ENCODE results near the gene GPR158. TPM values are rescaled to one million over a fixed set of nuclear protein-coding genes. Genes with fewer than 3 reads are reported as not detected.

Gene GPR158
- polyA plus RNA-seq, 3 donors, result 0.17 to 0.38 (median 0.22) TPM

GRCh38 chr10:25457552-25457951, 282.8 kb downstream of the GPR158 start:
- no peak for DNase-seq (ENCODE audit: extremely low read depth in 1 of 11, low read depth in 9 of 11, low spot score in 4 of 11)

DNA sequence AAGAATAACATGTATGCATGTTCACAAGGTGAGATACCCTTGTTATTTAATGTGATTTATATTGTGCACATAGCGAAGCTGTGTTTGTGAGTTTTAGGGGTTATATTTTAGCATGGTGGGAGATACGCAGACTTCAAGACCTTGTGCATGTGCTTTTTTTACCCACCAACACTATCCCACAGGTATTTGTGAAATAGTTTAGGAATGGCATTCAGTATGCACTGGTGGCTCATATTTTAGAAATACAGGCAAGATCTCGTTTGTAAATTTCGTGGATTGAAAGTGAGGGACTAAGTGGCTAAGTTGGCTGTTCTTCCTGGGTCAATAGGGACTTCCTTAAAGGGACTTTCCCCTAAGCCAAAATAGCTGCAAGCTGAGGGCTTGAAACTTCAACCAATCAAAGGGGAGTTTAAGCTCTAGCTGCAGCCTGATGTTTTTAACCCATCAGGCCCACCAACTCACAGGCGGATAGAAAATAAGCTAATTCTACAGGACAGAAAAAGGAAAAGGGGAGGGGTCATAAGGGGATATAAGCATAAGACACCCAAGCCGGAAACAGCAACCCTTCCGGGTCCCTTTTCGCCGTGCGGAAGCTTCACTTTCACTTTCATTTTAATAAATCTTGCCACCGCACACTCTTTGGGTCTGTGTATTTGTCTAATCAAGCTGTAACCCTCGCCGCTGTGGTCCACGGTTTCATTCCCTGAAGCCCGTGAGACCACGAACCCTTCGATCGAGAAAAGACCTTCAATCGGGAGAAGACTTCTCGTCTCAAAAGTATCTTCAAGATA, 291.0 kb downstream of the GPR158 start:
- no peak for DNase-seq (ENCODE audit: extremely low read depth in 1 of 11, low read depth in 9 of 11, low spot score in 4 of 11)

GRCh38 chr10:25467881-25468280, 293.1 kb downstream of the GPR158 start:
- DNase-seq (ENCODE audit: extremely low read depth in 1 of 11, low read depth in 9 of 11, low spot score in 4 of 11), result no peak

DNA sequence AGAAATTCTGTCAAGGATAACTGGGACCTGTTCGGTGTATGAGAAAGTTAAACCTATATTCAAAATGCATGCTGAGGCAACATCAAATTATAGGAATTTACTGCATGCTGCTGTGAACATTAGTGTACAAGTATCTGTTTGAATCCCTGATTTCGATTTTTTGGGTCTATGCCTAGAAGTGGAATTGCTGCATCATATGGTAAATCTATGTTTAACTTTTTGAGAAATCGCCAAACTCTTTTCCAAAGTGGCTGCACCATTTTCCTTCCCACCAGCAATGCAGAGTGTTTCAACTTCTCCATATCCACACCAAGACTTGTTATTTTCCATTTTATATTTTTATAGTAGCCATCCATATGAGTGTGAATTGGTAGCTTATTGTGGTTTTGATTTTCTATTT, 306.7 kb downstream of the GPR158 start:
- DNase-seq (ENCODE audit: extremely low read depth in 1 of 11, low read depth in 9 of 11, low spot score in 4 of 11), result no peak

GRCh38 chr10:25483999-25484398, 309.2 kb downstream of the GPR158 start:
- no peak for DNase-seq (ENCODE audit: extremely low read depth in 1 of 11, low read depth in 9 of 11, low spot score in 4 of 11)

DNA sequence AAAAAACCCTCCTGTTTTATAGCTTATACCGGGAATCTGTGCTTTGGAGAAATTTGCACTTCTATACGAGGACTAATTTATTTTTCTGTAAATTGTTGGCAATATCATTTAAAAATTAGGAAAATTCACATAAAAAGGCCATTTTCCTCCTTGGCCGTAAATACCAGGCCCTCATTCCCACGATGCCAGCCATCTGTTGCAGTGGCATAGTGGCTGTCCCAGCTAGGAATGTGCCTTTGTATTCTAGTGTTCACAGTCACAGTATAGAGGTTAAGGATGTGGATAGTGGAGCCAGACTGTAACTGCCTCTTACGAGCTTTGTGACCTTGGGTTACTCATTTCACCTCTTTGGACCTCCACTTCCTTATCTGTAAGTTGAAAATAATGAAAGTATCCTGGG, 312.5 kb downstream of the GPR158 start:
- DNase-seq (ENCODE audit: extremely low read depth in 1 of 11, low read depth in 9 of 11, low spot score in 4 of 11), result no peak

DNA sequence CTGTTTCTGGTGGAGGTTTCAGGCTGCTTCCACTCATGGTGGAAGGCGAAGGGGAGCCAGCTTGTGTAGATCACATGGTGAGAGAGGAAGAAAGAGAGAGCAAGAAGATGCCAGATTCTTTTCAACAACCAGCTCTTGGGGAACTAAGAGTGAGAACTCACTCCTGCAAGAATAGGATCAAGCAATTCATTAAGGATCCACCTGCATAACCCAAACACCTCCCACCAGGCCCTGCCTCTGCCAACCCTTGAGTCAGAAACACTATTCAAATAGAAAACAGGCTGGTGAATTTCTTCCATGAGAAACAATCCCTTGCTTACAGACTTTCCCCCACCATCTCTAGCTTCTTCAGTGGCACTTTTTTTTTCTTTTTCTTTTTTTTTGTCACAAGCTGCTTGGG, 317.2 kb downstream of the GPR158 start:
- no peak for DNase-seq (ENCODE audit: extremely low read depth in 1 of 11, low read depth in 9 of 11, low spot score in 4 of 11)

DNA sequence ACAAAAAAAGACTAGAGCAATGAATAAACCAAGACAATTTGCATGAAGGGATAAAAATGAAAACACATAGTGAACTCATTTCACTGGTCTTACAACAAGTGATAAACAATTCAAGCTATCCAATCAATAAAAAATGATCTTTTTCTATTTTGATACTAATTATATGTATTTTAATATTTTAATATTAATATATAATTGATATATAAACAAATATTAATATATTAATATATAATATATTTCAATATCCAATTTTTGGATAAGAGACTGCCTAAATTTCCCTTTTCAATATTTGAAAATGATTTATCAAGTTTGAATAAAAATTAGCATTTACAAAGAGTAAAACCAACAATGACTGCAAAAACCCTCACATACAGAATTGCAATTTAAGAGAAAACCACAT, 317.9 kb downstream of the GPR158 start:
- no peak for DNase-seq (ENCODE audit: extremely low read depth in 1 of 11, low read depth in 9 of 11, low spot score in 4 of 11)

GRCh38 chr10:25493122-25493893, 318.5 kb downstream of the GPR158 start:
- DNase-seq (ENCODE audit: extremely low read depth in 1 of 11, low read depth in 9 of 11, low spot score in 4 of 11), result no peak

GRCh38 chr10:25497246-25497645, 322.4 kb downstream of the GPR158 start:
- DNase-seq (ENCODE audit: extremely low read depth in 1 of 11, low read depth in 9 of 11, low spot score in 4 of 11), result no peak

GRCh38 chr10:25498645-25499044, 323.8 kb downstream of the GPR158 start:
- no peak for DNase-seq (ENCODE audit: extremely low read depth in 1 of 11, low read depth in 9 of 11, low spot score in 4 of 11)

GRCh38 chr10:25501912-25502311, 327.1 kb downstream of the GPR158 start:
- no peak for DNase-seq (ENCODE audit: extremely low read depth in 1 of 11, low read depth in 9 of 11, low spot score in 4 of 11)

DNA sequence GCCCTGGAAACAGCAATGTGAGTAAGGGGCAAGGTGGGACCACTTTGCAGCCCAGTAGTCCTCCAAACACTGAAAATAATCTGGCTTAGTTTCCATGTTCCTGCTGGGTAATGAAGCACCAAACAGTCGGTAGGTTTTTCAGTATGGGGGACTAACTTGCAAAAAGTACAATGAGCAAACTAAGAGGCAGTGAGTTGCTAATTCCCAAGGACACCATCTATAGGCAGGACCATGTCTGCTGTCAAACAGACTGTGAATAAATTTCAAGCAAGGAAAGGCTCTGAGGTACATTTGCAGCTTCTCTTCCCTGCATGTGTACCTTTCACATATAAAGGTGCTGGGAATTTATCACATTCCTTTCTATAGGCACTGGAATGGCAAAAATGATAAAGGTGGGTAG, 327.7 kb downstream of the GPR158 start:
- DNase-seq (ENCODE audit: extremely low read depth in 1 of 11, low read depth in 9 of 11, low spot score in 4 of 11), result no peak

DNA sequence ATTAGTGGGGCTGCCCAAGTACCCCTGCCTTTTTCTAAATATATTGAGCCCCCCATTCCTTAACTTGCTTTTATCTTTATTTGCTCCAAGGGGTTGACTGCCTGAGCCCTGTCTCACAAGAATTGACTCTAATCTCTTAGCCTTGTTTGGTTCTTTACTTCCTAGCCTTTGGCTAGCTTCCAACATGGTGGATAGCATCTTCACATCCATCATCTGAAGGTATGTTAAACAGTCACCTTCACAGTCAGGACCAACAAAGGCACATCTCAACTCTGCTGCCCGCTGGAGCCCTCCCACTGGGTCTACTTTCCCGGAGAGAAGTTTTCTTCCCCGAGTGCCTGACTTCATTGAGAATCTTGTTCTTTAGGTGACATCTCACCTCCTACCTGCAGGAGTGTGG, 329.5 kb downstream of the GPR158 start:
- DNase-seq (ENCODE audit: extremely low read depth in 1 of 11, low read depth in 9 of 11, low spot score in 4 of 11), result no peak

DNA sequence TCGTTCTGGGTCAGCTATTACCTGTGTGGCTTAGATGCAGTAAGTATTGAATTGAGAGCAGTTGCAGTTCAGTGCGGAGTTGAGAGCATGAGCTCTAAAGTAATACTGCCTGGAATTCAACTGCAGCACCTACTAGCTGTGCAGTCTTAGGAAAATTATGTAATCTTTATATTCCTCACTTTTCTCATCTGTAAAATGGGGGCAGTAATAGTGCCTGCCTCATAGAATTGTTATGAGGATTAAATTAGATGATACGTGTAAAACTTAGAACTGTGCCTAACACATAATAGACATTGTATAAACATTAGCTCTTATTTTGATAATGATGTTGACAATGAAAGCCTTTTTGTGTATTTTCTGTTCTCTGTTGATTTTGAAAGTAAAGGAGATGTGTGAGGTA, 330.0 kb downstream of the GPR158 start:
- DNase-seq (ENCODE audit: extremely low read depth in 1 of 11, low read depth in 9 of 11, low spot score in 4 of 11), result no peak

DNA sequence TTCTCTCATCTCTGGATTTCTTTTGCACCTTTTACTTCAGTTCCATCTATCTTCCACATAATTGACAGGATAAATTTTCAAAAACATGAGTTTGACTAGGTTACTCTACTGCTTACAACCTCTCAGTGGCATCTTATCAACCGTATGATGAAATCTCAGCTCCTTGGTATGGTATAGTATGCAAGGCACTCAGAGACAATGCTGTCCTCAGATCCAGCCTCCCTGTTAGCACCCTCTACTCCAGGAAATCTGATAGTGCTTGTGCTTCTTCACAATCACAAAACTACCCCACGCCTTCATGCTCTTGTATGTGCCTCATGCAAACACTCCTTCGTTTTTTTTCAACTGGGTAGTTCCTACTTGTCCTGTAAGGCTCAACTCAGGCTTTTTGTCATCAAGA, 330.7 kb downstream of the GPR158 start:
- DNase-seq (ENCODE audit: extremely low read depth in 1 of 11, low read depth in 9 of 11, low spot score in 4 of 11), result no peak

GRCh38 chr10:25506821-25507335, 332.1 kb downstream of the GPR158 start:
- DNase-seq (ENCODE audit: extremely low read depth in 1 of 11, low read depth in 9 of 11, low spot score in 4 of 11), result no peak

DNA sequence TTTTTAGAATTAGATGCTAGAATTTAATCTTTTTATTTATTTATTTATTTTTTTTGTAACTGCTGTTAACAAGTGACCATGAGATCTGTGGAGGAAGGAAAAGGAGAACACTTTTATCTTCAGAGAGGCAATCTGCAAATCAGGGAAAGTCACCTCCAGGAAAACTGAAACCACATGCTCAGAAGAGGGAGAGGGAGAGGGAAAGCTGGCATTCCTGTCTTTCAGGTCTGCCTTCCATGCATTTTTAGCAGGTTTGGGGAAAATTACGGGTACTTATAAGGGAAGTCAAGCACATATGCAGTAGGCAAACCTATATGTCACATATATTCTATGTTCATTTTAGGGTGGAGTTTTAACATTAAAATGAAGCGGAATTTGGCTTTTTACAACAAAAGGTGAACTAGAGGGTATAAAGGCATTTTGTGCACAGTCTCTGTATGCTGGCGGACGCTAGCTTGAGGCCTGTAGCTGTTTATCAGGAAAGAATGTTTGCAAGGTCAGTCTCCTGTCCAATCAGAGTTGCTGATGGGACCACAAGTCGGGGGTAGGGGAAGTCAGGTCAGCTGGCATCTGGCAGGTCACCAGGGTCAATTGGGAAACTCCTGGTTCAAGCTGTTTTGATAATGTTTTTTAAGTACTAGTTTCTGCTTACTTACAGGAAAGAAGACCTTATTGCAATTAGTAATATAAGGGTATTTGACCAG, 333.5 kb downstream of the GPR158 start:
- peak in 2 of 11 donors; percentile 6 to 7 for DNase-seq (ENCODE audit: extremely low read depth in 1 of 11, low read depth in 9 of 11, low spot score in 4 of 11)

DNA sequence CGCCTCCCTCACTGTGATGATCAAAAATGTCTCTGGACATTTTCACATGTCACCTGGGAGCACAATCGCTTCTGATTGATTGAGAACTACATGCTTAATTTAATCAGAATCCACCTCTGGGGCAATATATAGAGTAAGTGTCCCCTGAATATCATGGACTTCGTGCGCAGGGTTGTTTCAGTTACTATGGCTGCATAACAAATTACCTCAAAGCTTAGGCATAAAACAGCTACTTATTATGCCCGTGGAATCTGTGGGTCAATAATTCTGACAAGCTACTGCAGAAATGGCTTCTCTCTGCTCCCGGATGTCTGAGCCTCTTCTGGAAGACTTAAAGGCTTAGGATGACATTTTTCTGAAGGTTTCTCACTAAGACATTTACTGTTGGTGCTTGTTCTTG, 334.4 kb downstream of the GPR158 start:
- no peak for DNase-seq (ENCODE audit: extremely low read depth in 1 of 11, low read depth in 9 of 11, low spot score in 4 of 11)

GRCh38 chr10:25522294-25522693, 347.5 kb downstream of the GPR158 start:
- DNase-seq (ENCODE audit: extremely low read depth in 1 of 11, low read depth in 9 of 11, low spot score in 4 of 11), result no peak
